HG02970 (cell line): ENCODE results near the gene ERN2.
"Not testable (repeated sequence)": the region's sequence is repeated elsewhere in the genome, so short reads cannot be mapped to it uniquely, and the experiment has no call there.

Experiments used
- ATAC-seq: cut with Tn5 transposase; IDR thresholded peaks from one replicate; pipeline ENCODE4 v1.9.1; 2021; ENCODE audit warnings: mild to moderate bottlenecking, moderate library complexity, moderate number of reproducible peaks; ENCODE audit not compliant: unreplicated experiment, low FRiP score

The ERN2 gene

DNA sequence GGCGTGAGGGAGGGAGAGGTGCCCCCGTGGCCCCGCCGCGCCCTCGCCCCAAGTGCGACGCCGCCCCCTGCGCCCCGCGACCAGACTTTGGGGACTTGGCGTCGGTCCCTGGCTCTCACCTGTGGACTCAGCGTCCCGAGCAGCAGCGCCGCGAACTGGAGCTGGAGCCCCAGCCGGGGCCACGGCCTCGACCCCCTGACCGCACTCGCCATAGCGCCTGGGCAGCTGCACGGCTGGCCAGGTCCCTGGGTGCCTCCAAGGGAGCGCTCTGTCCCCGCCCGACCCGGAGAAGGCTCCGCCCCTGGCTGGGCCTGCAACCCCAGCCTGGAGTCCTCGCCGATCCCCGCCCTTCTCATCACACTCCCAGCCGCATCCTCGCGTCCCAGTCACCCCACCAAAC is at the start of gene ERN2:
TSS of gene ERN2 (minus strand) at position 247 of the 400 bp plus-strand sequence. CDS start at position 212, 35 bp downstream.
- ATAC-seq, result no peak

DNA sequence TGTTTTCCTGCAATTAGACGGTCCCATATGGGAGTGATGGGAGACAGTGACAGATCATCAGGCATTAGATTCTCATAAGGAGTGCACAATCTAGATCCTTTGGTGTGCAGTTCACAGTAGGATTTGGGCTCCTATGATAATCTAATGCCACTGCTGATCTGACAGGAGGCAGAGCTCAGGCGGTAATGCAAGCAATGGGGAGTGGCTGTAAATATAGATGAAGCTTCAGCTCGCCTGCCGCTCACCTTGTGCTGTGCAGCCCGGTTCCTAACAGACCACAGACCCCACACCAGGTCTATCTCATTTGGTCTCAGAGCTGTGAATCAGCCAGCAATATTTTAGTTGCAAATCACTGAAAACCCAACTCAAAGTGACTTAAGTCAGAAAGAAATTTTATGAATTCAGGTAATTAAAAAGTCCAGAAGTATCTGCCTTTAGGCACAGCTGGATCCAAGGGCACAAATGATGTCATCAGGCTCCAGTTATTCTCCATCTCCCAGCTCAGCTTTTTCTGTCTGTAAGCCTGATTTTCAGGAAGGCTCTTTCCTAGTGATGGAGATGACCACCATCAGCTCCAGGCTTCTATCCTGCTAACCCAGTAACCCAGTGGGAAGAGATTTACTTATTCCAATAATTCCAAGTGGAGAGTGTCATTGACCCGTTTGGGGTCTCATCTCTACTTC is 45.1 kb upstream of the ERN2 start:
- ATAC-seq, result no peak

DNA sequence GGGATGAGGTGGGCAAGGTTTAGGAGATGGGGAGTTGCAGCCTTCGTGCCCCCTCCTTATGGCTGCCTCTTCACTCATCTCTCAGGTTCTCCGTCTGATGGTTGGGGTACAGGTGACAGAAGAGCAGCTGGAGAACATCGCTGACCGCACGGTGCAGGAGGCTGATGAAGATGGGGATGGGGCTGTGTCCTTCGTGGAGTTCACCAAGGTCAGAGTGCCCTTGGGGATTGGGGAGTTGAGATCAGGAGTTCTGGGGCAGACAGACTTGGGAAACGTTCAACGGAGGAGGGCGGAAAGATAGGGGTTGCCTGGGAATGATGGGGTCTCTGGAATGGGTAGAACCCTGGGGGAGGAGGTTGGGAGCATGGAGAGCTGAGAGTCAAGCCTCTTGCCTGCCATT is 44.1 kb upstream of the ERN2 start:
- no peak for ATAC-seq

DNA sequence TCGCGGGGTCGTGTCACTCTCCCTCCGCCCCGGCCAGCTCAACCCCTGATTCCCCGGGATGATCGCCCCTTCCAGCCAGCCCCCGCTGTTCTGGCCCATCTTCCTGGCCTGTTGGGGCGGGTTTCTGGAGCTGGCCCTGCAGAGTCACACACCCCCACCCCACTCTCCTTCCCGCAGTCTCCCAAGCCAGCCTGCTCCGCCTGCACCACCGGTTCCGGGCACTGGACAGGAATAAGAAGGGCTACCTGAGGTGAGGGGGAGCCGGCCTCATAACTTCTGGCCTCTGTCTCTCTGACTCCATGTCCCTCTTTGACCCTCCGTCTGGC is 42.4 kb upstream of the ERN2 start:
- ATAC-seq, result no peak

DNA sequence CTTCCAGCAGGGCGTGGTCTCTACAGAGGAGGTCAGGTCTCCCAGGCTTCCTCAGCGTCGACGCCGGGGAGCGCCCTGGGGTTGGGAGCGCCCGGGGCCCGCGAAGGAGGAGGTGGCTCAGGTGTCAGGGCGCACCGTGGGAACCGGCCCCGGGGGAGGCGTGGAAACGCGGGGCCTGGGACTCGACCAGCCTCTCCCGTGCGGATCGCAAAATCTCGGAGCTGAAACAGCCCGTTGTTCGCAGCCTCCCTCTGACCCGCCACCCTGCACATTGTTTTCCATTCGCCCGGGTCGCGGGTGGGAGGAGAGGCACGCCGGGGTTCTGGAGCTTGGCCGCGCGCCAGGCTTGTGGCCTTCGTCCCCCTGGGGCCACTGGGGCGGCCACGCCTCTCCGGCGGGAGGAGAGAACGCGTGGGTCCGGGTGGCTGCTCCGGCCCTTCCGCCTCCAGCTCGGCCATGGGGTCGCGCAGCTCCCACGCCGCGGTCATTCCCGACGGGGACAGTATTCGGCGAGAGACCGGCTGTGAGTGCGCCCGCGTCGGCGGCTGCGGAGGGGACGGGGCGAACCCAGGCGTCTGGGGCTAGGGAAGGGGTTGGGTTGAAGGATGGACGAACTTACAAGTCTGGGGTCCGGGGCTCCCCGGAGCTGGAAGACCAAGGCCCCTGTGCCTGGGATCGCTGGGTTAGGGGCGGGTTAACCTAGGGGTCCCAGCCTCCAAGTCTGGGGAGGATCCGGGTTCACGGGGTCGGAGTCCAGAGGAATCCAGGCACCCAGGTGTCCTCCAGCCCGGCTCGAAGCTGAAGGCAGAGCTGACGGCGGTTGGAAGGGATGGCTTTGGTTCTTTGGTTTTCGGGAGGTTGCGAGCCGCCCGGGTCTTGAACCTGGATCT is 41.8 kb upstream of the ERN2 start, which contains the start of gene CHP2:
TSS of gene CHP2 (plus strand) at position 433 of the 890 bp plus-strand sequence. CDS start at position 457, 24 bp downstream.
- no peak for ATAC-seq

DNA sequence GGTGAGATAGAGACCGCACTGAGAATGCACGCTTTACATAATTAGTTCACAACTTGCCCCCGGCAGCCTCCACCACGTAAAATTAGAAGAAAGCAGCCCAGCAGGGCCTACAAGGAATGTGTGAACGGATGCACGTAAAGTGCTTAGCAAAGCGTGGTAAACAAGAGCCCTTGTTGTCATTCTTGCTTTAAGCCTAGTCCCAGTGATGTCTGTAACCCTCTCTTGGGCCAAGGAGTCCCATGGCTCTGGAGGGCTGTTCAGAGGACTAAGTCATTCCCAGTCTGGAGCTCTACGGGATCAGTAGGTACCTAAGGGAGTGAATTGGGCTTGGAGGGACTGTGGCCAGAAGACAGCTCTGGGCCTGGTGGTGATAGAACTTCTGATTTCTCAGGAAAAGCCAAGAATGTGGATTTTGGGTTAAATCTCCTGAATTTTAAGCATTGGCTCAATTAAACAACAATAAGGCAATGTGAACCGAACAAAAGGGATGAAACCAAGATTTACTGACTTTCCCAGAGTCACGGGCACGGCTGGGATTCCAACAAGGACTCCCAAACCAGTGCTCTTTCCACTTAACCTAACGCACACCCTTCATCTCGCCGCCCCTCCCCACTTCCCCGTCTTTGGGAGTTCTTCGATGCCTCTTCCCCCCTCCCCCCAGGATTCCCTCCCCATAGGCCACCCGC is 41.0 kb upstream of the ERN2 start:
- ATAC-seq, result no peak

DNA sequence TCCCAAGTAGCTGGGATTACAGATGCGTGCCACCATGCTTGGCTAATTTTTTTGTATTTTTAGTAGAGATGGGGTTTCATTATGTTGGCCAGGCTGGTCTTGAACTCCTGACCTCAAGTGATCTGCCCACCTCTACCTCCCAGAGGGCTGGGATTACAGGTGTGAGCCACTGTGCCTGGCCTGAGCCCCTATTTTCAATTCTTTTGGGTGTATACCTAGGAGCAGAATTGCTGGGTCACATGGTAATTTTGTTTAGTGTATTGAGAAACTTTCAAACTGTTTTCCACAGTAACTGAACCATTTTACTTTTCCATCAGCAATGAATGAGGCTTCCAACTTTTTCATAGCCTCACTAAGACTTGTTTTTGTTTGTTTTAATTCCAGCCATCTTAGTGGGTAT is 38.0 kb upstream of the ERN2 start:
- not testable (repeated sequence) for ATAC-seq

DNA sequence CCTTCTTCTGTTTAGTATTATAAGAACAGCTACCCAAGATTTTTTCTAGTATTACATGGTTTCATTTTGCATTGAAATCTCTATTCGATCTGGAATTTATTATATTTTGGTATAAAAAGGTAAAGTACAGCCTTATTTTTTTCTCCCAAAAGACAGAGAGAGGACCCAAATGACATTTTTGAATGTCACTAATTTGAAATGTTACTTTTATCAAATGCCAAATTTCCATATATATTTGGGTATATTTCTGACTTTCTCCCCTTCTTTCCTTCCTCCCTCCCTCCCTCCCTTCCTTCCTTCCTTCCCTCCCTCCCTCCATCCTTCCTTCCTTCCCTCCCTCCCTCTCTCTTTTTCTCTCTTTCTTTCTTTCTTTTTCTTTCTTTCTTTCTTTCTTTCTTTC is 35.6 kb upstream of the ERN2 start:
- ATAC-seq, result no peak

DNA sequence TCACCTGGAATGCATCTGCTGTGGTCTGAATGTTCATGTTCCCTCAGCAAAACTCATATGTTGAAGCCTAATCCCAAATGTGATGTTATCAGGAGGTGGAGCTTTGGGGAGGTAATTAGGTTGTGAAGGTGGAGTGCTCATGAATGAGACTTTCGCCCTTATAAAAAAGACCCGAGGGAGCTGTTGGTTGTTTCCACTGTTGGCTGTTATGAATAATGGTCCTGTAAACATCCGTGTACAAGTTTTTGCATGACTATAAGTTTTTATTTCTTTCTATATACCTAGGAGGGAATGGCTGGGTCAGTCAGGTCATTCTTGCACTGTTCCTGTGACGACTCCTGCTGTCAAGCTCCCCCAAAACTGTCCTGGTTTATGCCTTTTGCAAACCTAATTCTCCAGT is 32.2 kb upstream of the ERN2 start:
- ATAC-seq, result no peak

DNA sequence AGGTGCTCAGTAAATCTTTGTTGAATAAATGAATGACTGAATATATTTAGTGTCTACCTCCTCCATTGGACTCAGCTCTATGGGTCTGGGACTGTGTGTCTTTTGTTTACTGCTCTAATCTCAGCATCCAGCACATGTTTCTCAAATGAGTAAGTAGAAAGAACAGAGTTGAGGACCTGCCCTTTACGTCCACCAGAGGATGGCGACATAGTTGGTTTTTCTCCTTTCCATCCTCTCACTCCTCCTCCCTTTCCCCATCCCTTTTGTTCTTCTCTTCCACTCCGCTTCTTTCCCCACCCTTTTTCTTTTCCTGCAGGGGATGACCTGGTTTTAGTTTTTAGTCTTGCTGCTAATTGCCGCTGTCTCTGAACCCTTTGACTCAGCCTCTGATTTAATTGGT is 29.7 kb upstream of the ERN2 start:
- ATAC-seq, result no peak

DNA sequence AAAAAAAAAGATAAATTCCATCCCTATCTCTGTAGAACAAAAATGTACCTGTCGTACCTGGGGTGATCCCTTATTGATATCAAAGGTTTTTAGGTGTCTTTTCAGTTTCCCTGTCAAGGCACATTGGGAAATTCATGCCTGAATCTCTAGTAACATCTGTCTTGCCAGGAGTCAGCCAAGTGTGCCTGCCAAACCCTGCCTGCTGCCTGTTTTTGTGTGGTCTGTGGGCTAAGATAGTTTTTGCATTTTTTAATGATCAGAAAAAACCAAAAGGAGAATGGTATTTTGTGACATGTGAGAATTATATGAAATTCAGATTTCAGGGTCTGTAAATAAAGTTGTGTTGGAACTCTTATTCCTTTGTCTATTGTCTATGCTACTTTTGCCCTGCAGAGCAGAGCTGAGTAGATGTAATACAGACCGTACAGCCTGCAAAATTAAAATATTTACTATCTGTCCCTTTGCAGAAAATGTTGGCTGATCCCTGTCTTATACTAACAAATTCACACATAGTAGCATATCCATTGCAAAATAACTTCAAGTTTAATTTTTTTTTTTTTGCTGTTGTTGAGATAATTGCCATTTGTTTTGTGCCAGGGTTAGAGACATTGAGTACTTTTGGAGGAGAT is 28.8 kb upstream of the ERN2 start:
- ATAC-seq, result no peak

DNA sequence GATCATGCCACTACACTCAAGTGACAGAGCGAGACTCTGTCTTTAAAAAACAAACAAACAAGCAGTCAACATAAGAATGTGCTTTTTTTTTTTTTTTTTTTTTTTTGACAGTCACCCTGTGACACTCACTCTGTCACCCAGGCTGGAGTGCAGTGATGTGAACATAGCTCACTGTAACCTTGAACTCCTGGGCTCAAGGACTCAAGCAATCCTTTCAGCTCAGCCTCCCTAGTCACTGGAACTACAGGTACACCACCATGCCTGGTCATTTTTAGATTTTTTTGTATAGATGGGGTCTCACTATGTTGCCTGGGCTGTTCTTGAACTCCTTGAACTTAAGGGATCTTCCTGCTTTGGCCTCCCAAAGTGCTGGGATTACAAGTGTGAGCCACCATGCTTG is 26.5 kb upstream of the ERN2 start:
- ATAC-seq, result no peak

DNA sequence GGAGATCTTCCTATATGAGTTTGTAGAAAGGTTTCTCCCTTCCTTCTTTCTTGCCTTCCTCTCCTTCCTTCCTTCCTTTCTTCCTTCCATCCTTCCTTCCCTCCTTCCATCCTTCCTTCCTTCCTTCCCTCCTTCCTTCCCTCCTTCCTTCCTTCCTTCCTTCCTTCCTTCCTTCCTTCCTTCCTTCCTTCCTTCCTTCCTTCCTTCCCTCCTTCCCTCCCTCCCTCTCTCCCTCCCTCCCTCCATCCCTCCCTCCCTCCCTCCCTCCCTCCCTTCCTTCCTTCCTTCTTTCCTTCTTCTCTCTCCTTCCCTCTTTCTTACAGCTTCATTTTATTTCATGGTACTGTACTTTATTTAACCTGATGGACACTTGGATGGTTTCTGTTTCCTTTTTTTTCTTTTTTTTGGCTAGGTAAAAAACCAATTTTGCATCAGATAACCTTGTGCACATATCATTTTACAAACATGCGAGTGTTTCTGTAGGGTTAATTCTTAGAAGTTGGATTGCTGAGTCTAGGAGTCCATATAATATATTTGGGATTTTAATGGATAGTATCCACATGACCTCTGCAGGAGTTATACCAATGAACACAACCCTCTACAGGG is 24.5 kb upstream of the ERN2 start:
- ATAC-seq, result not testable (repeated sequence)

DNA sequence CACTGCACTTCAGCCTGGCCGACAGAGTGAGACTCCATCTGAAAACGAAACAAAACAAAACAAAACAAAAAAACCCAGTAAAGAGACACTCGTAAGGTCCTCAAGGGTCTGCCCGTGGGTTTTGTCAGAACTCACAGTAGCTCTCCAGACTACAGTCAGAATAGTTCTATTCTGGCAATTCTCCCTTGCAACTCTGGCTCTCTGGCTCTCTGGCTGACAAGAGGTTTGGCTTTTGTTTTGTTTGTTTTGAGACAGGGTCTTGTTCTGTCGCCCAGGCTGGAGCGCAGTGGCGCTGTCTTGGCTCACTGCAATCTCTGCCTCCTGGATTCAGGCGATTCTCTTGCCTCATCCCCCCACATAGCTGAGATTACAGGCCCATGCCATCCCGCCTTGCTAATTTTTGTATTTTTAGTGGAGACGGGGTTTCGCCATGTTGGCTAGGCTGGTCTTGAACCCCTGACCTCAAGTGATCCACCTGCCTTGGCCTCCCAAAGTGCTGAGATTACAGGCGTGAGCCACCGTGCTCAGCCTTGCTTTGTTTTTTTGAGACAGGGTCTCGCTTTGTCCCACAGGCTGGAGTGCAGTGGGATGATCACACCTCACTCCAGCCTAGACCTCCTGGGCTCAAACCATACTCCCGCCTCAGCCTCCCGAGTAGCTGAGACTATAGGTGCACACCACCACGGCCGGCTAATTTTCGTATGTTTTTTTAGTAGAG is 21.3 kb upstream of the ERN2 start:
- no peak for ATAC-seq

DNA sequence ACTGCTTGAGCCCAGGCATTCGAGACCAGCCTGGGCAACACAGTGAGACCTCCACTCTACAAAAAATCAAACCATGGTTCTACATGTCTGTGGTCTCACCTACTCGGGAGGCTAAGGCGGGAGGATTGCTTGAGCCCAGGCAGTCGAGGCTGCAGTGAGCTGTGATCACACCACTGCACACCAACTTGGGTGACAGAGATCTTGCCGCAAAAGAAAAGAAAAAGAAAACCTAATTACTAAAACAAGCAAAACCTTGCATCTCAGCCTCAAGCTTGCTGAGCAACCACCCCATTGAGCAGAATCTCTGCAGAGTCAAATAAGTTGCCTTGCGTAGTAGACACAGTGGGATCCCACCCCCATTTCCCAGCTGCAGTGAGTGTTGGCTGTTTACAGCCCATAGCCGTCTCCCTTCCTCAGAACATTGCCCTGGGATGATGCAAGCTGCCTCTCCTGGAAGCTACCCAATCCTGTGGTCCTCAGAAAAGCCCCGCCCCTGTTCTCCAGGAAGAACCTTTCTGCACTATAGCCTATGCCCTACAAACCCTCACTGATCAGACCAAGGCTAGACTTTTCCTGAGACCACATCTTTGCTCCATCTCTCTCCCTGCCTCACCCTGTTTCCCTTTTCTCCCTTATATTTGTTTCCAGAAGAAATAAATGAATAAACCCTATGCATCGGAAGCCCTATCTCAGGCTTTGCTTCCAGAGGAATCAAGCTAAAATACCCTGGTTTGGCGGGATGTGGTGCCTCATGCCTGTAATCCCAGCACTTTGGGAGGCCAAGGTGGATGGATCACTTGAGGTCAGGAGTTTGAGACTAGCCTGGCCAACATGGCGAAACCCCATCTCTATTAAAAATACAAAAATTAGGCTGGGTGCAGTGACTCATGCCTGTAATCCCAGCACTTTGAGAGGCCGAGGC is 16.7 kb upstream of the ERN2 start:
- no peak for ATAC-seq

DNA sequence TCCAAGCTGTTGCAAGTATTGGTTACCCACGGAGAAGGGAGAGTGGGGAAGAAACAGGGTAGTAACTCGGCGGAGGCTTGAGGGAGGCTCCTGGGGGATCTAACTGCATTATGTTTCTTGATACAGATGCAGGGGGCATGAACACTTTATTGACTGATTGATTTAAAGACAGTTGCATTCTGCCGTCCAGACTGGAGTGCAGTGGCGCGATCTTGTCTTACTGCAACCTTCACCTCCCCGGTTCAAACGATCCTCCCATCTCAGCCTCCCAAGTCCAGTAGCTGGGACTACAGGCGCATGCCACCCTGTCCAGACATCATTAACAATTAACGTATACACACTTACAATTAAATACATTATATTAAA is 15.1 kb upstream of the ERN2 start:
- ATAC-seq, result no peak

DNA sequence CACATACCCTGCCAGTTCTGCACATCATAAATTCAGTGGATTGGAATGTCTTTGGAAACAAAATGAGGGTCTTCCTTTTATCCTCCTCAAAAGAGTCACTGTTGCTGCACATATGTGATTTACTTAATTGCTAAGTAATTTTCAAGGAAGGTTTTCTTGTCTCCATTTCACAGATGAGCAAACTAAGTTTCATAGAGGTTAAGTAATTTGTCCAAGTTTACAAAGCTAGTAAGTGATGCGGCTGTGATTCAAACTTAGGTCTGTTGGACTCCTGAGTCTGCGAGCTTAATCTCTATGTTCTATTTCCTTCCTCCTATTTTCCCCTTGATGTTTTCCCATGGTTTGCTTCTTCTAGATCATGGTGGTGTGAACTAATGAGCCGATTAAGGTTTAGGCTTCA is 13.7 kb upstream of the ERN2 start:
- ATAC-seq, result no peak

DNA sequence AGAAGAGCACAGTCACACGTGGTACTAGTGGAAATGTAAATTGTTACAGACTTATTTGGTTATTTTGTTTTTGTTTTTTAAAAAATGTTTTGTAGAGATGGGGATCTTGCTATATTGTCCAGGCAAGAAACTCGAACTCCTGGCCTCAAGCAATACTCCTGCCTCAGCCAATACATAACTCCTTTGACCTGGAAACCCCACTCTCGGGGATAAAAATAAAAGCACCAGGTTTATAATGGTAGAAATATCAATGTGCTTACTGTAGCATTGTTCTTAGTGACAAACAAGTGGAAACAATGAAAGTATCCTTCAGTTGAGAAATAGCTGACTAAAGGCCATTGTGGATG is 11.7 kb upstream of the ERN2 start:
- no peak for ATAC-seq
